GM19395 (cell line): Measurements from ENCODE around the gene IFFO2.

Experiments
- ATAC-seq: cut with Tn5 transposase; IDR thresholded peaks from one replicate; pipeline ENCODE4 v1.9.1; 2021; ENCODE audit warnings: mild to moderate bottlenecking, moderate library complexity; ENCODE audit not compliant: unreplicated experiment

The IFFO2 gene

DNA sequence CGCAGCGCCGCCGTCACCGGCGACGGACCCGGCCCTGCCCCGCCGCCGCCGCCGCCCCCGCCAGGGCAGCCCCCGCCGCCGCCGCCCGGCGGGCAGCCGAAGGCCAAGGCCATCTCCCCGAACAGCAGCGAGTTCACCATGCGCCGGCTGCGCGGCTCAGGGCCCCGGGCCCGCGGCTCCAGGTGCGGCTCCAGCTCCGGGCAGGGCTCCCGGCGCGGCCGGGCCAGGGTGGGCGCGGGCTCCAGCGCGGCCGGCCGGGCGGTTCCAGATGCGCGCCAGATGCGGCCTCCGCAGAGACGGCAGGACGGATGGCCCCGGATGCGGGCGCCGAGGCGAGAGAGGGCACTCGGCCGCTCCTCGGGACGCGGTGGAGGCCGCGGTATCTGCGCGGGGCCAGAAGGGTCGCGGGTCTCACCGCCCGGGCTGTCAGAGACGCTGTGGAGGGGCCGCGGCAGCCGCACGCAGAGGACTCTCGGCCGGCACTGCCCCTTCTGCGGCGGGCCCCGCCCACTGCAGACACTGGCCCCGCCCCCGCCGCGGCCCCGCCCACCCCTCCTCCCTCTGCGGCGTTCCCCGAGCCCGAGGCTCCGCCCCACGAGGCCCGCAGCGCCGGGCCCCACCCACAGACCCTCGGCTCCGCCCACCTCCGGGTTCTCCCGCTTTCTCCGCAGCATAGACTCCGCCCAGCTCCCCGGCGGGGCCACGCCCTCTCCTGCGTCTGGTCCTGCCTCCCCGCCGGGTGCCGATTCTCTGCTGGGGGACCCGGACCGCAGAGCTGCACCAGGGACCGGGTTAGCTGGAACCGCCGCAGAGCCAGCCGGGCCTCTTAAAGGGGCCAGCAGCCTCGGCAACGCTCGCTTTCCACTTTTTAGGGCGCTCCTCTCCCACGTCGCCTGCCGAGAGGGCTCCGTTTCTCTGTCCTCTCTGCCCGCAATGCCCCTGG is at the start of gene IFFO2:
IFFO2 (minus strand) TSS at position 484 of the 943 bp plus-strand sequence; CDS start at position 140, 344 bp downstream.
- peak; percentile 67 for ATAC-seq

DNA sequence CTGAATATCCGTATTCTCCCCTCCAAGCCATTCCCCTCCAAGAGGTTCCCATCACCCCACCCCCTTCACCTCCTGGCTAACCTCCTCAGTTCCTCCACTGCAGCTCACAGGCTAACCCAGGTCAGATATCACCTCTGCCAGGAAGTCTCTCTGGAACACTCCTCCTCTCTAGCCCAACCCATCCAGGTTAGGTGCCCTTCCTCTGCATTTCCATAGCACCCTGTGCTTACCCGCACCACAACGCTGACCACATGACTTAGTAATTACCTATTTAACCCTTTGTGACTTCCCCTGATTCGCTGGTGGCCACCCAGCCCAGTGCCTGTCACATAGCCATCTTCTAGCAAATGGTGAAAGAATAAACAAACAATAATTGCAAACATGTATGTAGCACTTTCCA is 49.5 kb upstream of the IFFO2 start:
- no peak for ATAC-seq

DNA sequence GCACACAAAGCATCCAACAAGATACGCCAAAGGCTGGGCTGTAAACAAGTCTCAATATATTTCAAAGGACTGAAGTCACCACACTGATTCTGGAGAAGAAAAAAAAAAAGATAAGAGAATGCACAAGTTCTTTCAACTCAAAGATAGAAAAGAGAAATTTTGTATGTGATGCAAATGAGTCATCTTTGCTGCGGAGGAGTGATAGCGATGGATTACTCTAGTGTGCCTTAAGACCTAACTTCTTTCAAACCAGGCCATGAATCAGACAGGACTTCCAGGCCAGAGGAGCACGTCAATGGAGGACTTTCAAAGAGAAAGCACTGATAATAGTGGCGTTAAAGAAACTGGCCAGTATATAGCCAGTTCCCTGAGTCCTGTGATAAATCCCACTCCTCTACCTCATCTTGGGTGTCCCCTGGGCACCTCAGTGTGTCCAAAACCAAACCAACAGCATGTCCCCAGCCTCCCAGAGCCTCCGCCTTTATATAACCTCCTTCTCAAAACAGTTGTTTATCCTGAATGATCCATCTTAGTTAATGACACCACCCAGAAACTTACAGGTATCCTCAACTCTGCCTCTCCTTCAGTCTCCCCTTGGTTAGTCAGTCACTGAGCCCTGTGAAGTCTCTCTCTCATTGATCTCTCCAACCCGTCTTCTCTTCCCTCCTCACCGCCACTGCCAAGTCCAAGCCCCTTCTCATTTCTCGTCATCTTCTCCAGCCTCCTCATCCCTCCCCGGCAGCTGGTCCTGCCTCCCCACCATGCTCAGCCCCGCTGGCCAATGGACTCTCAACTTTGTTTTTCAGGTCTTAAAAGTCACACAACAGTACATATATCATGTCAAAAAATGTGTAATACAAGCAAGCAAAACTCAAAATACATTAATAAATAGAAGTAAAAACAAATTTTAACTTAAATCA is 47.2 kb upstream of the IFFO2 start:
- ATAC-seq, result no peak

DNA sequence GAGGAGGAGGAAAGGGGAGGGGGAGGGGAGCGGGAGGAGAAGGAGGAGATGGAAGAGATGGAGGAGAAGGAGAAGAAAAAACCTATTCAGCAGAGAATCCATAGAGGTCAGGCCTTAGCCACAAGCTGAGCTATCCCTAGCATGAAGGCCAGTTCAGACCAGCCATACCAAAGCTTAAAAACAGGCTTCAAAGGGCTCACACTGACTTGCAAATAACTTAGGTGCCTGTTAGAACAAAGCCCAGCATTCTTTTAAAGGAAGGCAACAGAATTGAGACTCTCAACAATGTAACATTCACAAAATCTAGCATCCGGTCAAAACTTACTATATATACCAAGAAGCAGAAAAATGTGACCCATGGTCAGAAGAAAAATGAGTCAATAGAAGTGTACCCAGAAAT is 43.6 kb upstream of the IFFO2 start:
- no peak for ATAC-seq

DNA sequence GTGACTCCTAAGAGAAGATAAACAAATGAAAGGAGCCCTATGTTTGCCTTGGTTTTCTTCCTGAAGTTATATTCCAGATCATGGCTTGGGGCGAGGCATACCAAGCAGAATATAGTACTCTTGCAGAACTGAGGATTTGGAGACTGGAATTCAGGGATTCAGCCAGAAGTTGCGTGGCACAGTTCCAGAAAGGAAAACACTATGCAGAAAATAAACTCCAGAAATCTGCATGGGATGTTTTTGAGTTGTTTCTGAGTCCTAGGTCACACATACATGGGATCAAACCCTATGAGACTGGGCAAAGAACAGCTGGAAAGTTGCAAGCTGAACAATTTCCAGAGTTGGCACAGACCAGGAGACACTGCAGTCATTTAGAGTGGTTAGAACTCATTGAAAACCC is 42.9 kb upstream of the IFFO2 start:
- no peak for ATAC-seq

DNA sequence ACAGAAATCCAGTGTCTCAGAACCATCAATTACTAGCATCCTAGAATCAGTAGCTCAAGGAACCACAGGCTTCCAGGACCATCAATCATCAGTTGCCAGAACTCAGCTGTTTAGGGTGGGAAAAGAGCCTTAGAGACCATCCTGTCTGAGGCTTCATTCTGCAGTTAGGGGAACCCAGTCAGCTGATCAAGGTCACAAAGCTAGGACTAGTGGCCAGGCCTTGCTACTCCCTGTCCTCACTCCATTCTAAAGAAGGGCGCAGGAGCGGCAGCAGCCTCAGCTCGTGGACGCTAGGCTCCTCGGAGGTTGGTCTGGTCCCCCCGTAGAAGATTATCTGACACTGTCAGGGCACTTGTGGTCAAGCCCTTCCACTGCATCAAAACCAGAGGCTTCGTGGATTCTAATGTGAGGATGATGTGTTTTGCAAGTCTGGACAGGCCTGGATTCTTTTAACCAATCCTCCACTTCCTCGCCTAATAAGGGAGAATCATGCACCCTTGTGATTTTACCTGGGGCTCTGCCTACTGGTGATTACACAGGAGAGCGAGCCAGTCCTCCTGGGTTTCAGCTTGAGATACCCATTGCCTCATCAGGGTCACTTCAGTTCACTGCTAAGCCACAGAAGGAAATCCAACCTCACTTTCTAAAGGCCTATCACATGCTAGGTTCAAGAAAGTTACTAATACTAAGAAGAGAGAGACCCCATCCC is 41.7 kb upstream of the IFFO2 start:
- ATAC-seq, result no peak

DNA sequence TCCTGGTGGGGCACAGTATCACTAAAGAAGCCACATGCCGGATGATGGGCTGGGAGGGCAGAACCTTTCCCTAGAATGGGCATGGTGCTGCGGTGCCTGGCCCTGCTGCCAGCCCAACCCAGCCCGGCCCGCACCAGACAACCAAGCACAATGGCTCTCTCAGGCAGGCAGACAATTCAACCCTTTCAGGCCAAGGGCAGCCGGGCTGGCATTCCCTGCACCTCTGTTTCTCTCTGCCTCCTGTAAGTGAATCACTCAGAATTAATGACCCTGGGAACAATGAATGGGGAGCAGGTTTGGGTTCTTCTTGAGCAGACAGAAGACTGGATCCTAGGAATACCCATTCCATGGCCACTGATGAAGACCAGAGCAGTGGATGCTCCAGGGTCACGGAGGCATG is 41.0 kb upstream of the IFFO2 start:
- ATAC-seq, result no peak

DNA sequence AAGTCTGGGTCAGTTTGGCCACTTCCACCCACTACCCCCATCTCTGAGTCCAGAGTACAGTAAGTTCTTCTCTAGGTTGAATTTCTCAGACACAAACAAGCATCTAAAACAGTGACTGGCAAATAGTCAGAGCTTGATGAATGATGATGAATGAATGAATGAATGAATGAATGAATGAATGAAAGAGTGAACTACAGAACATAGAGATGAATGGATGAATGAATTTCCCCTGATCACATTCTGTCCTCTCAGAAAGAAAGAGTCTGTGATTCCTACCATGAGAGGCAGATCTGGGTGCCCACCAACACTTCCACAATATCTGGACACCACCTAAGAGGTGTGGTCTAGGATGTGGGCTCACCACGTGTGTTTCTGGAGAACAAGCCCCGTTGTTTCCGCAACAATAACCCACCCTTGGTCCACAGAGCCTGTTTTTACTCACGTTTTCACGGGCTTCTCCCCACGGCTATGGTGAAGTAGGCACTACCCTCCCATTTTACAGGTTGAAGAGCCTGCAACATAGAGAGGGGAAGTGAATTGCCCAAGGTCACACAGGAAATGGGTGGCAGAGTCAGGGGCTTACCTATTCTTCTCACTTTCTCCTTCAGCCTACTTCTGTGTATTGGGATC is 40.2 kb upstream of the IFFO2 start:
- no peak for ATAC-seq

DNA sequence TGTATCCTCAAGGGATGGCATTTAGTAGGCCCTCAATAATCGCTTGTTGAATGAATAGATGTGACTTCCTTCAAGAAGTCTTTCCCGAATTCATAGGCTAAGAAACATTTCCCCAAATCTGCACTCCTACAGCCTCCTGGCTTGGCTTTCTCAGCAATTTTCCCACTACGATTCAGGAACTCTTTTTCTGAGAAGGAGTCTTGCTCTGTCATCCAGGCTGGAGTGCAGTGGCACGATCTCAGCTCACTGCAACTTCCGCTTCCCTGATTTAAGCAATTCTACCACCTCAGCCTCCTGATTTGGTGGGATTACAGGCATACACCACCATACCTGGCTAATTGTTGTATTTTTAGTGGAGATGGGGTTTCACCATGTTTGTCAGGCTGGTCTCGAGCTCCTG is 37.9 kb upstream of the IFFO2 start:
- no peak for ATAC-seq

DNA sequence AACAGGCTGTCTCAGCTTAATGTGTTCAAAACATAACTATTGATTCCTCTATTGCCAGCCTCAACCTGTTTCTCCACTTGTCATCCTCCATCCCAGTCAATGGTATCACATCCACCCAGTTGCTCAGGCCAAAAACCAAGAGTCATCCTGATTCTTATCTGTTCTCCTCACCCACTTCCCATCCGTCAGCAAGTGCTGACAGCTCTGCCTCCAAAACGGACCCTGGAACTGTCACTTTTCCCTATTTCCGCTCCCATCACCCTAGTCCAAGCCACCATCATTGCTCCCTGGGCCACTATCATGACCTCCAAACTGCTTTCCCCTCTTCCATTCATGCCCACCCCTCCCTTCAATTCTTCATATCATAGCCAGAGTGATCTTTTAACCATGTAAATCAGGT is 36.2 kb upstream of the IFFO2 start:
- ATAC-seq, result no peak

DNA sequence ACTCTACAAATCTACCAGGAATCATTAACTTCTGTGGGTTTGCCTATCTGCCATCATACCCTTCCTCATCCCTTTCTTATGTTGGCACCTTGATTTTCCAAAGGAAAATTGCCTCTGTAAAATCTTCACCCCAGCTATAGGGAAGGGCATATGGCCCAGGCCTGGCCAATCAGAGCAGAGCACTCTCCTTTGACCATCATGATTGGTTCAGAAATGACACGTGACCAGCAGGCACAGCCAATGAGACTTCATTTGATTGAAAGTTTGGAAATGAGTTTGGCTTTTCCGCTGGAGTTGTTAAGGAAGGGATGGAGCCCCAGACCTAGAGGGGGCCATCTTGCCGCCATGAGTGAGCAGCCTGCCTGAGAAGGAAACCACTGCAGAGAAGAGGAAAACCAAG is 35.1 kb upstream of the IFFO2 start:
- no peak for ATAC-seq

DNA sequence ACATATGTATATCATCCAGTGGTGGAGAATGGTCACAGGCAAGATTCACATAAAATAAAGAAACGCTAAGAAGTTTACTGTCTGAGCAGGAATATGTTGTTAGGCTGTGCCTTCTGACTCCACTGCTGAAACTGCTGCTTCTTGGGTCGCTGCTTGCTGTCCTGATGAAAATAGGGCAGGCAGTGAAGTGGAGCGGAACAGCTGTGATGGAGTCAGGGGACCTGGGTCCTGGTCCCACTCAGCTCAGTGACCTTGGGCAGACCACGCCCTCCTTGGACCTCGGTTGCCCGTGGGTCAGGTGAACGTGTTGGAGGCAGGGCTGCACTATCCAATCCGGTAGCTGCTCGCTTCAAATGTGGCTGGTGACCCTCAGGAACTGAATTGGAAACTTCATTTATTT is 33.4 kb upstream of the IFFO2 start:
- ATAC-seq, result no peak

DNA sequence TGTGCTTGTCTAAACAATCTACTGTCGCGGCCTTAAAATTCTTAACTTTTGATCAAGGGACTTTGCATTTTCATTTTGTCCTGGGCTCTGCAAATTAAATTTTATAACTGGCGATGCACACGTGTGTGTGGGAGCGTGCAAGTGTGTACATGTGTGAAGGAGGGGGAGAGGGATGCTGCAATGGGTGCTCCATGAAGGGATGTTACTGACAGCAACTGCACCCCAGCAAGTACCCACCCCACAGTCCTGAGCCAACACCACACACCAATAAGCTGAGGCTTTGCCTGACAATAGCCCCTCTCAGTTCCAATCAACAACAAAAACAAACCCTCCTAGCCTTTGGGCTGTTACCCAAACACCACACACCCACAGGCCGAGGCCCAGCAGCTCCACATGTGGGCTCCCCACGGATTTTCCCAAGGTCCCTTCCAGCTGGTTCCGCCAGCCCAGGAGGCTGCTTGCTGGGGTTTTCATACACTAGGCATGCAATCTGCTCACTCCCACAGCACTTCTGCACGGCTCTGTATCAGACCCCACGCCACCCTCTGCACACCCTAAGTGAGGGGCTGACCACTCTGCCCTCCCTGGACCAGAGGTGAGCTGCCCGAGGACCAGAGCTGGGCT is 32.8 kb upstream of the IFFO2 start:
- ATAC-seq, result no peak

DNA sequence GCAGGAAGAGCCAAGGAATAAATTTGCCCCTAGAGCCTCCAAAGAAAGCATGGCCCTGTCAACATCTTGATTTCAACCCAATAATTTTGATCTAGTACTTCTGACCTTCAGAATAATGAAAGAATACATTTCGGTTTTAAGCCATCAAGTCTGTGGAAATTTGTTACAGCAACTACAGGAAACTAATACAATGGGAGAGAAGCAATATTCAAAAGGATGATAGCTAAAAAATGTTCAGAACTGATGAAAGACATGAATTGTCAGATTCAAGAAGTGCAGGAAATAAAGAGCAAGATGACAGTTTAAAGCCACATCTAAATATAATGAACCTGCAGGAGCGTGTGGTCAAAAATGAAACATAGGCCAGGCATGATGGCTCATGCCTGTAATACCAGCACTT is 24.8 kb upstream of the IFFO2 start:
- ATAC-seq, result no peak

DNA sequence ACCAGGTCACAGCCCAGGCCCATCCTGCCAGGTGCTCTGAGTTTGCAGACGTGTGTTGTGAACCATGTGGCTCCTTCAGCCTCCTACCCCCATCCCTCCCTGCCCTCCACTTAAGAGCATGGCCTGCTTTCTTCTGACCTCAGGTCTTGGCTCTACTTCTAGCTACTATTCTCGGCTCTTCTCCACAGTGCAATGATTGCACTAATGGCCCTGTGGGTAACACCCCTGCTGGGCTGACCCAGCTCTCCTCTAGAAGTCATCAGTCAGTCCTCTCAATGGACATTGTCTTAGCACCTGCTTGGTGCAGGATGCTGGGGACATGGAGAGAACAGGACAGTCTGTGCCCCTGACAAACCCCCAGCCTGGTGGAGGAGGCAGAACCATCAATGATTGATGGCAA is 22.2 kb upstream of the IFFO2 start:
- ATAC-seq, result no peak

DNA sequence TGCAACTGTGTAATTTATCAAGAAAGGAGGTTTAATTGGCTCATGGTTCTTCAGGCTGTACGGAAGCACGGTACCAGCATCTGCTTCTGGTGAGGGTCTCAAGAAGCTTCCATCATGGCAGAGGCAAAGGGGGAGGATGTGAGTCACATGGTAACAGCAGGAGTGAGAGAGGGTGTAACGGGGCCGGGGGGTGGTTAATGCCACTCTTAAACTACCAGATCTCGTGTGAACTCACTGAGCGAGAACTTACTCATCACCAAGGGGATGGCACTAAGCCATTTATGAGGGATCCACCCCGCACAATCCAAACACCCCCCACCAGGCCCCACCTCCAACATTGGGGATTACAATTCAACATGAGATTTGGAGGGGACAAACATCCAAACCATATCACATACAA is 21.0 kb upstream of the IFFO2 start:
- ATAC-seq, result no peak

DNA sequence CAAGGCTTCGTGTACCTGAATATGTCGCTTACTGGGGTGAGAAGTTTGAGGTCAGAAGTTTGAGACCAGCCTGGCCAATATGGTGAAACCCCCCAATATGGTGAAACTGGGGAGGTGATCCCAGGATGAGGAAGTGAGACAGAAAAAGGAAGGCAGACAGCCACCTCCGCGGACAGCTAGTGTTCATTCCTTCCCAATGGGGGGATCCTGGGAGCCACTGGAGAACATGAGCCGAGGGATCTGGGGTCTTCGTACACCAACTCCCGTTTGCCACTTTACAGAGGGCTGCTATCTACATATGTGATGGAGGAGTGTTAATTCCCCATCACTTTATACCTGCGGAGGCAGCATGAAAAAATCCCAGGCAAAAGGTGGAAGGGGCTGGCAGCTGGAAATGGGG is 19.6 kb upstream of the IFFO2 start:
- no peak for ATAC-seq

DNA sequence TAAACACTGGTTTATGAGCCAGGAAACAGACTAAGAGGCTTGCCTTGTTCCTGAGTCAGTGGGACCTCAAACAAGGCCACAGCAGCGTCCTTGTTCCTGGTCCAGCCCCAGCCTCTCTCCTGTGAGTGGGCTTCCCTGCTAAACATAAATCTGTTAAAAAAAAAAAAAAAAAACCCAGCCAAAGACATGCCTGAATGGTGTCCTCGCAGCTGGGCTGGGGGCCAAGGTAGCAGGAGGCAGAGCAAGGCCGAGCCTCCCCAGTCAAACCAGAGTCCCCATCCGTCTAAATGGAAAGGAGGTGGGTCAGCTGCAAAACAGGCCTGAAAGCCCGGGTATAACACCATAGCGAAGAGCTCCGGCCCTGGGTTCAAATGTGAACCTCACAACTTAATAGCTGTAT is 18.1 kb upstream of the IFFO2 start:
- no peak for ATAC-seq

DNA sequence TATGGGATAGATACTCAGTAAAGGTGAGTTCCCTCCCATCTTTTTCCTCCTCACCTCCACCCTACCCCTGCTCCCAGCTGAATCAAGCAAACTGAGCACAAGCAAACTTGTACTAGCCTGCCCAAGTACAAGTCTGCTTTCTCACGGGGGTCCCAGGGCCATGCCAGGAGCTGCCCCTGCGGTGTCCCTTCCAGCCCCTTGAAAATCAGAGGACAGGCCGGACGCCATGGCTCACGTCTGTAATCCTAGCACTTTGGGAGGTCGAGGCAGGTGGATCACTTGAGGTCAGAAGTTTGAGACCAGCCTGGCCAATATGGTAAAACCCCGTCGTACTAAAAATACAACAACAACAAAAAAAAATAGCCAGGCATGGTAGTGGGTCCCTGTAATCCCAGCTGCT is 17.5 kb upstream of the IFFO2 start:
- no peak for ATAC-seq

DNA sequence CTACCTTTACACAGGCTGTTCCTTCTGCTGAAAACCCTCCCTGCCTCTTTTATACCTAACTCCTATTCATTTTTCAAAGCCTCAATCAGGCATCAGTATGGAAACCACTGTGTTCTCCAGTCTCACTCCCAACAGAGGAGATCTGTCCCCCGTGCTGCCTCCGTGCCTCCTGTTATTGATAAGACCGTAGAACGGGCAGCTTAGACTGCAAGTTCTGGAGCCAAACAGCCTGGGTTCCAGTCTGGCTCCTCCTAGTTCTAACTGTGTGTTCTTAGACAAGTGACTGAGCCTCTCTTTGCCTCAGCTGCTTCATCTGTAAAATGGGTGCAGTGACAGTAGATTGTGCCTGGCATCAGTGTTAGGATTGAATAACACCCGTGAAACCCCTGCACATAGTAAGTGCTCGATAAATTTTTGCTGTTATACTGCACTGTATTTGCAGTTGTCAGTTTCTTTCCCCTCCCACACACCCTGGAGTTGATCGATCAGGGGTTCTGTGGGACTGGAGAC is 17.0 kb upstream of the IFFO2 start:
- no peak for ATAC-seq
